ENCODE measurements around the gene ITCH. TPM values are rescaled to one million over a fixed set of nuclear protein-coding genes. Genes with fewer than 3 reads are reported as not detected.
A peak's percentile ranks its signal among the peaks of the same experiment; 100 is the strongest.

ITCH gene
- polyA plus RNA-seq, 3 donors: 13.3 to 26.6 (median 19.9) TPM

DNA sequence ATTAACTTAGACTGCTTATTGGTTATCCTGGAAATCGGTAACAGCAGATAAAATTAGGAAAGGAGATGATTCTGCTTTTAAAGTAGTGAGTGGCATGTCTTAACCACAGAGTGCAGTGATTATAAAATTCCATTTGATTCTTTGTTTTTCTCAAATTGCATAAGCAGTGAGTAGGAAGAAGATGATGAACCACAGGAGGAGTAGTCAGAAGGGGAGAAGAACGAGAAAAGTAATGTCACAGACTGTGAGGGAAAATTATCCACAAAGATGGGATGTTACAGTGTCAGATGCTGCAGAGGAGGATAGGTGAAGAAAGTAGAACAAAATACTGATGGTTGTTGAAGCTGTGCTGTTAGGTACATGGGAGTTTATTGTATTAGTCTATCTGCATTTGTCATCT lies 63.0 kb downstream of the ITCH start:
- H3K36me3 ChIP-seq (replicated peaks in 1 of 2; ENCODE audit: control insufficient read depth in 1 of 2, insufficient read depth in 2 of 2, low read length in 2 of 2): peaks cover 80 to 96% of the 10 kb centered on the region in 2 donors
- H3K27ac ChIP-seq (ENCODE audit: low read depth in 1 of 2, low read length in 2 of 2): no peak overlapping the region
- no peak for DNase-seq
- no peak overlapping the region for H3K27ac Mint-ChIP-seq
- H3K4me2 ChIP-seq (replicated peaks; ENCODE audit: extremely low read depth, low read length, poor library complexity, severe bottlenecking): no peak overlapping the region
- TF ChIP-seq, protein P1, sequence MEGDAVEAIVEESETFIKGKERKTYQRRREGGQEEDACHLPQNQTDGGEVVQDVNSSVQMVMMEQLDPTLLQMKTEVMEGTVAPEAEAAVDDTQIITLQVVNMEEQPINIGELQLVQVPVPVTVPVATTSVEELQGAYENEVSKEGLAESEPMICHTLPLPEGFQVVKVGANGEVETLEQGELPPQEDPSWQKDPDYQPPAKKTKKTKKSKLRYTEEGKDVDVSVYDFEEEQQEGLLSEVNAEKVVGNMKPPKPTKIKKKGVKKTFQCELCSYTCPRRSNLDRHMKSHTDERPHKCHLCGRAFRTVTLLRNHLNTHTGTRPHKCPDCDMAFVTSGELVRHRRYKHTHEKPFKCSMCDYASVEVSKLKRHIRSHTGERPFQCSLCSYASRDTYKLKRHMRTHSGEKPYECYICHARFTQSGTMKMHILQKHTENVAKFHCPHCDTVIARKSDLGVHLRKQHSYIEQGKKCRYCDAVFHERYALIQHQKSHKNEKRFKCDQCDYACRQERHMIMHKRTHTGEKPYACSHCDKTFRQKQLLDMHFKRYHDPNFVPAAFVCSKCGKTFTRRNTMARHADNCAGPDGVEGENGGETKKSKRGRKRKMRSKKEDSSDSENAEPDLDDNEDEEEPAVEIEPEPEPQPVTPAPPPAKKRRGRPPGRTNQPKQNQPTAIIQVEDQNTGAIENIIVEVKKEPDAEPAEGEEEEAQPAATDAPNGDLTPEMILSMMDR (IDR thresholded peaks at IDR 0.05): no peak
- H3K4me3 ChIP-seq (replicated peaks in 1 of 3; ENCODE audit: low read depth in 2 of 3, low read length in 3 of 3): no peak overlapping the region
- H3K36me3 Mint-ChIP-seq: peaks cover 61 to 87% of the 10 kb centered on the region in 2 donors
- H3K9me3 ChIP-seq (replicated peaks in 1 of 2; ENCODE audit: control insufficient read depth in 1 of 2, insufficient read depth in 1 of 2, low read length in 2 of 2): no peaks in the 10 kb centered on the region
- H3K9ac ChIP-seq (ENCODE audit: insufficient read depth, low read length, poor library complexity, severe bottlenecking): no peak overlapping the region
- no peak overlapping the region for H2AFZ ChIP-seq (ENCODE audit: insufficient read depth, low read depth, low read length, poor library complexity, severe bottlenecking)
- no peaks in the 10 kb centered on the region for H3K79me2 ChIP-seq (ENCODE audit: insufficient read depth, low read length)
- peaks cover 2% of the 10 kb centered on the region for H3K4me1 Mint-ChIP-seq
- H3K27me3 Mint-ChIP-seq (ENCODE audit: low read depth in 3 of 3): no peaks in the 10 kb centered on the region
- intact Hi-C loops (cut with micrococcal nuclease): no loop called here
- peaks cover 54% of the 10 kb centered on the region for H4K20me1 ChIP-seq (ENCODE audit: insufficient read depth, low read length)
- no peaks in the 10 kb centered on the region for H3K27me3 ChIP-seq (ENCODE audit: control insufficient read depth in 2 of 2, insufficient read depth in 2 of 2, low read length in 2 of 2)
- H3K9me3 Mint-ChIP-seq: peaks cover 0 to 2% (median 0%) of the 10 kb centered on the region in 7 donors
- no peaks in the 10 kb centered on the region for H3K4me1 ChIP-seq (ENCODE audit: control insufficient read depth in 1 of 2, insufficient read depth in 2 of 2, low read length in 2 of 2)
- H3K4me3 Mint-ChIP-seq: no peak overlapping the region
- WGBS (ENCODE audit: insufficient coverage): 66% methylated on average over 2 of the region's 2 CpGs

DNA sequence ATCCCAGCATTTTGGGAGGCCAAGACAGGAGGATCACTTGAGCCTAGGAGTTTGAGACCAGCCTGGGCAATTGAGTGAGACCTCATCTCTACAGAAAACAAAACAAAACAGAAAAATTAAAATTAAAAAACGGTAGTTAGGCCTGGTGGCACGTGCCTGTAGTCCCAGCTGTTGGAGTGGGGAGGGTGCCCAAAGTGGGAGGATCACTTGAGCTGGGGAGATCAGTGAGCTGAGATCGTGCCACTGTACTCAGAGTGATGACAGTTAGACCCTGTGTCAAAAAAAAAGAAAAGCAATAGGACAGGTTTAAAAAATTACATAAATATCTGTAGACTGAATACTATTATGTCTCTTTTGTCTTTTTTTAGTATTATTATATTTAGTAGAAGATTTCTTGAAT lies 64.3 kb downstream of the ITCH start:
- H3K27me3 Mint-ChIP-seq (ENCODE audit: low read depth in 3 of 3): no peaks in the 10 kb centered on the region
- H3K36me3 Mint-ChIP-seq: peaks cover 56 to 86% of the 10 kb centered on the region in 2 donors
- TF ChIP-seq, protein P1 (IDR thresholded peaks at IDR 0.05): no peak
- peaks cover 4% of the 10 kb centered on the region for H3K4me1 Mint-ChIP-seq
- H3K27me3 ChIP-seq (ENCODE audit: control insufficient read depth in 2 of 2, insufficient read depth in 2 of 2, low read length in 2 of 2): no peaks in the 10 kb centered on the region
- peaks cover 67 to 86% of the 10 kb centered on the region in 2 donors for H3K36me3 ChIP-seq (replicated peaks in 1 of 2; ENCODE audit: control insufficient read depth in 1 of 2, insufficient read depth in 2 of 2, low read length in 2 of 2)
- H3K4me2 ChIP-seq (replicated peaks; ENCODE audit: extremely low read depth, low read length, poor library complexity, severe bottlenecking): no peak overlapping the region
- H3K9me3 Mint-ChIP-seq: peaks cover 0 to 2% (median 0%) of the 10 kb centered on the region in 7 donors
- H3K27ac ChIP-seq (ENCODE audit: low read depth in 1 of 2, low read length in 2 of 2): no peak overlapping the region
- no peaks in the 10 kb centered on the region for H3K79me2 ChIP-seq (ENCODE audit: insufficient read depth, low read length)
- intact Hi-C loops (cut with micrococcal nuclease): no loop called here
- peaks cover 46% of the 10 kb centered on the region for H4K20me1 ChIP-seq (ENCODE audit: insufficient read depth, low read length)
- no peak for DNase-seq
- no peaks in the 10 kb centered on the region for H3K9me3 ChIP-seq (replicated peaks in 1 of 2; ENCODE audit: control insufficient read depth in 1 of 2, insufficient read depth in 1 of 2, low read length in 2 of 2)
- H2AFZ ChIP-seq (ENCODE audit: insufficient read depth, low read depth, low read length, poor library complexity, severe bottlenecking): no peak overlapping the region
- peak overlapping the region in 2 of 7 donors; percentile 9 to 15 for H3K27ac Mint-ChIP-seq
- WGBS (ENCODE audit: insufficient coverage): 100% methylated on average over 2 of the region's 3 CpGs
- no peak overlapping the region for H3K4me3 ChIP-seq (replicated peaks in 1 of 3; ENCODE audit: low read depth in 2 of 3, low read length in 3 of 3)
- H3K9ac ChIP-seq (ENCODE audit: insufficient read depth, low read length, poor library complexity, severe bottlenecking): no peak overlapping the region
- H3K4me3 Mint-ChIP-seq: no peak overlapping the region
- no peaks in the 10 kb centered on the region for H3K4me1 ChIP-seq (ENCODE audit: control insufficient read depth in 1 of 2, insufficient read depth in 2 of 2, low read length in 2 of 2)
